ENCODE measurements around the gene PXDN. TPM values are rescaled to one million over a fixed set of nuclear protein-coding genes. Genes with fewer than 3 reads are reported as not detected.
"Not testable (repeated sequence)": the region's sequence is repeated elsewhere in the genome, so short reads cannot be mapped to it uniquely, and the experiment has no call there.

The PXDN gene
- total RNA-seq, 1 donor, result 137 TPM

GRCh38 chr2:1626271-1626681 lies 118.0 kb downstream of the PXDN start:
- TF ChIP-seq CTCF (IDR thresholded peaks at IDR 0.05; ENCODE audit: insufficient read depth, low read length), result no peak
- H3K4me3 ChIP-seq (ENCODE audit: low read depth, low read length), result no peak overlapping the region
- no peak for DNase-seq (ENCODE audit: low read depth)

GRCh38 chr2:1625281-1626001 lies 118.9 kb downstream of the PXDN start:
- peak; percentile 52 for DNase-seq (ENCODE audit: low read depth)
- no peak overlapping the region for H3K4me3 ChIP-seq (ENCODE audit: low read depth, low read length)
- TF ChIP-seq CTCF (IDR thresholded peaks at IDR 0.05; ENCODE audit: insufficient read depth, low read length), result no peak

- no peak overlapping the region for H3K4me3 ChIP-seq (ENCODE audit: low read depth, low read length)
- DNase-seq (ENCODE audit: low read depth), result no peak
- no peak for TF ChIP-seq CTCF (IDR thresholded peaks at IDR 0.05; ENCODE audit: insufficient read depth, low read length)
These were observed 120.3 kb downstream of the PXDN start for GRCh38 chr2:1623906-1624445.

- no peak for TF ChIP-seq CTCF (IDR thresholded peaks at IDR 0.05; ENCODE audit: insufficient read depth, low read length)
- no peak for DNase-seq (ENCODE audit: low read depth)
- H3K4me3 ChIP-seq (ENCODE audit: low read depth, low read length), result no peak overlapping the region
These were observed 121.7 kb downstream of the PXDN start for GRCh38 chr2:1622521-1623200.

- DNase-seq (ENCODE audit: low read depth); H3K4me3 ChIP-seq (ENCODE audit: low read depth, low read length): not testable (repeated sequence)
These were observed 122.3 kb downstream of the PXDN start for GRCh38 chr2:1621976-1622375.

- no peak for DNase-seq (ENCODE audit: low read depth)
- H3K4me3 ChIP-seq (ENCODE audit: low read depth, low read length), result no peak overlapping the region
- no peak for TF ChIP-seq CTCF (IDR thresholded peaks at IDR 0.05; ENCODE audit: insufficient read depth, low read length)
These were observed 122.8 kb downstream of the PXDN start for GRCh38 chr2:1621501-1621900.

- DNase-seq (ENCODE audit: low read depth), result no peak
- no peak for TF ChIP-seq CTCF (IDR thresholded peaks at IDR 0.05; ENCODE audit: insufficient read depth, low read length)
These were observed 123.3 kb downstream of the PXDN start for GRCh38 chr2:1621041-1621440.

More at GRCh38 chr2:1621041-1621440, 123.3 kb downstream of the PXDN start:
- H3K4me3 ChIP-seq (ENCODE audit: low read depth, low read length), result no peak overlapping the region

Data from fibroblast of the aortic adventitia (primary cell).